ENCODE results near the gene ADI1.

ADI1 gene

DNA sequence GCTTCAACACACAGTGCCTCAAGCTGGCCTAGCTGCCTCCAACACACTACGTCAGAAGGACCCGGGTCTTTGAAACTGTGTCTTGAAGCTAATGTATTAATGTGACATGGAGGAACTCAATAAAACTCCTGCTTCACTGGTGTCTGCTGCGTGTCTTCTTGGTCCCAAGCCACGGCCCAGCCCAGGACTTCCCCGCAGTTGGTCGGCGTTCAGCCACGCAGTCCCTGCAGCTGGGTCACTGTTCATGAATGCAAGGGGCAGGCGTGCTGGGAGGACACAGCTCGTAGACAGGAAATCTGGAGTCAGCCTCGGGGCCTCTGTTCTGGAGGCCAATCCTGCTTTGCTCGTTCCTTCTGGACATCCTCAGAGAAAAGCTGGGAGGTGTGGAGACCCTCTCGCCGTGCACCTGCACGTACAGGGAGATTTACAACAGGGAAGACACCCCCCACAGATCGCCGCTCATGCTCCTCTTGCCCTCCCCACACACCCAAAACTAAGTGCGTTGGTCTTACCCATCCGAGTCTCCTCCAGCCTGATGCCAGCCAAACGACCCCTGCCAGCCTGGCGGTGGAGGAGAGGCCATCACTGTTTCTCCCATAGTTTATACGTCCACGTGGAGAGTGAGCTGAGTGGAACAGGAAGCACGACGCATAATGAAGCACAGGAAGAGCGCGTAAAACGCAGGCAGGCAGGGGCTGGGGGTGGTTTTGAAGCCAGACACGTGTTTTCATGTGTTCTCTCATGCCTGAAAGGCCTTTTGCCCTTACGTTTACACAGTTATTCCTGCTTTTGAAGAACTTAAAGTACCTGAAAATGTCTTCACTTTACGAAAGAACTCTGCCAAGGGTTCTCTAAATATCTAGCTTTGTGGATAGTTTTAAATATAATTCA lies 39.7 kb downstream of the ADI1 start:
- DNase-seq, result no peak

DNA sequence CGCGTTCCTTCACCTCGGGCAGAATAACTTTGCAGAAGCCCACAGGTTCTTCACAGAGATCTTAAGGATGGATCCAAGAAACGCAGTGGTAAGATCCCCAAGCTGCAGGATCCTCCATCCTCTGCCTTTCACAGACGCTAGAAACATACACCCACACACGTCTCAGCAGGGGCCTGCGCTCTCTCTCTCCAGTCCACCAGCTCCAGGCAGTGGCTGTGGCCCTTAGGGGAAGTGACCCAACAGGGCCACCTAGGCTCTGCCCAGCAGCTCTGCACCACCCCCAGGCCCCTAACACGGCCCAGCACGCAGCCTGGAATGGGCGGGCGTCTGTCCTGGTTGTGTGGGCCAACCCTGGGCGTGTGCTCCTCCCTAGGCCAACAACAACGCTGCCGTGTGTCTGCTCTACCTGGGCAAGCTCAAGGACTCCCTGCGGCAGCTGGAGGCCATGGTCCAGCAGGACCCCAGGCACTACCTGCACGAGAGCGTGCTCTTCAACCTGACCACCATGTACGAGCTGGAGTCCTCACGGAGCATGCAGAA lies 40.4 kb downstream of the ADI1 start:
- DNase-seq, result no peak

DNA sequence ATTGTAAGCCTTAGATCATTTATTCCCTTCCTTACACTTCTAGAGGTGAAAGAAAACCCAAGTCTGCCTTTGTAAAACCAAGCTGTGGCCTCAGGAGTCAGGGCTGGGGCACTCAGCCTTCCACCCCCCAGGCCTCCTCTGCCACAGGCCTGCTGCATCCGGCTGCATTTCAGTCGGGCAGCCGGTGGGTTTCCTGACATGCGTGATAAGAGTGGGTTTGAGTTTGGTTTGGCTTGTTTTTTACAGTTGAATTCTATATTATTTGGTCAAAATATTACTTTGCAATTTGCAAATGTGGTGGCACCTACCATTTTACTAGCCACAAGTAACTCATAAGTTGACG lies 42.4 kb downstream of the ADI1 start:
- DNase-seq, result no peak

DNA sequence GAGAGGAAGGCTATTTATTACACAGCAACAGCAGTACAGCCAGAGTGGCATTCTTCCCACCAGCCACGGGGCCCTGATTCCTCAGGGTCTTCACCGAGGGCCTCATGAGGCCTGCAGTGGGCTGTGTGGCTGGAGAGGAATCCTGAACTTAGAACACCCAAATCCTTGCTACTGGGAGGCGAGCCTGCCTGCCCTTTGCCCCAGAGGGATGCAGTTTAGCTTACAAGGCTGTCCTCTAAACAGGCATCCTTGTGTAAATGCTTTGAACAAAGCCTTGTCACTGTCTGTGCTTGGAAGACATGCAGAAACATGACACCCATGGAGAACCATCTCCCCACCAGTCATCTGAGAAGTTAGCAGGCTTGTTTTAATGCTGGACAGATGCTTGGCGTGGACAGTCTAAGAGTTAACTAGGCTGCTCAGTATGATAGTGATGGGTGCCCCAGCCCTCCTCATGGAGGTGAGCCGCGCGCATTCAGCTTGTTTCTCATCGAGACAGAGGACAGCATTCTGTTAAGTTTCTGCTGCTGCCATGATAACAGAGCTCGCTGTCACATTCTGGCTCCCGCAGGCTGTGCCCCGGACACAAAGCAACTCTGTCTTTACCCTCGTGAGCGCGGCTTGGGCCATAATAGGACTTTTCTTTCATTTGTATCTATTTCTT lies 42.9 kb downstream of the ADI1 start:
- DNase-seq, result no peak

DNA sequence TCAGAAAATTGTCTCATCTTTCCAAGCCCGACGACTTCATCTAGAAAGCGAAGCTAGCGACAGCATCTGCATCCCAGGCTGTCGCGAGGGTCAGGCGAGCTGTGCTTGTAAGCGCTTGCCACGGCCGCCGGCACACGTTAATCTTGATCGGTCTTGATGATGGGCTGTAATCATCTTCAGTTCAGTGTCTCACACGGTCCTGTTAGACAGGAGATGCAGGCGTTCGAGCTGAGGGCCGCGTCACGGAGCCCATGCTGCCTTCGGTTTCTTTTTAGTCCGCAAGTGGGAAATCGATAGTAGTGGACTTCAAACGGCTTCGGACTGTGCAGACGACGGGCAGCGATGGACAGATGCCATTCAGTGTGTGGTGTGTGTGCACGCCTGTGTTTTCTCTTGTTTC lies 43.6 kb downstream of the ADI1 start:
- no peak for DNase-seq

DNA sequence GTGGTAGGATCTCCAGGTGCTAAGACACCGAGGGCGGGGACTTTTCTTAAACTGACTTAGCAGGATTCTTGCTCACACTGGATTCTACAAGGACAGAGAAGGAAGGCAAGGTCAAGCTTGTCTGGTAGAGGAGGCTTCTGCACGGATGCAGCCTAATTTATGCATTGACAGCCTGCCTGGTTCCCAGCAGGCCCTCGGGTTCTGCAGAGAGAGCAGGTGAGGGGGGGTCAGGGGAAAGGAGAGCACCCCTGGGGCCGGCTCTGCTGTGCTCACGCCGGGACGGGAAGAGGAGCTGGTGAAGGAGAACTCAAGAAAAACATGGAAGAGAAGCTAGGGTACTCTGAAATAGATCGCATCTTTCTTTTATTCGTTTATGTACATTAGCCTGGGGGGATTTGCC lies 46.4 kb downstream of the ADI1 start:
- DNase-seq, result no peak

DNA sequence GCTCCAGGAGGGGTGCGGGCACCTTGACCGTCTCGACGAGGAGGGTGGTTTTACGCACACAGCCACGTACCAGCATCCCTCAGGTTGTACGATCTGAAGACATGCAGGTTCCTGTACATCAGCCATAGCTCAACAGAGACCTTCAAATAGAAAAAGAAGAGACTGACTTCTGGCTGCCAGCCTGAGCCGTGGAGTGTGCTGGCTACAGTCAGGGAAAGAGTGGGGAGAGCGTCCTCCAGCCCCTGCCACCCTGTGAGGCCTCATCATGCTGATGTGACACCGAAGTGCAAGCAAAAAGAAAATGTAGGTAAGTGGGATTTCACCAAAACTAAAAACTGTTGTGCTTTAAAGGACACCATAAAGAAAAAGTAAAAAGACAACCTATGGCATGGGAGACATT lies 47.0 kb downstream of the ADI1 start:
- DNase-seq, result no peak

DNA sequence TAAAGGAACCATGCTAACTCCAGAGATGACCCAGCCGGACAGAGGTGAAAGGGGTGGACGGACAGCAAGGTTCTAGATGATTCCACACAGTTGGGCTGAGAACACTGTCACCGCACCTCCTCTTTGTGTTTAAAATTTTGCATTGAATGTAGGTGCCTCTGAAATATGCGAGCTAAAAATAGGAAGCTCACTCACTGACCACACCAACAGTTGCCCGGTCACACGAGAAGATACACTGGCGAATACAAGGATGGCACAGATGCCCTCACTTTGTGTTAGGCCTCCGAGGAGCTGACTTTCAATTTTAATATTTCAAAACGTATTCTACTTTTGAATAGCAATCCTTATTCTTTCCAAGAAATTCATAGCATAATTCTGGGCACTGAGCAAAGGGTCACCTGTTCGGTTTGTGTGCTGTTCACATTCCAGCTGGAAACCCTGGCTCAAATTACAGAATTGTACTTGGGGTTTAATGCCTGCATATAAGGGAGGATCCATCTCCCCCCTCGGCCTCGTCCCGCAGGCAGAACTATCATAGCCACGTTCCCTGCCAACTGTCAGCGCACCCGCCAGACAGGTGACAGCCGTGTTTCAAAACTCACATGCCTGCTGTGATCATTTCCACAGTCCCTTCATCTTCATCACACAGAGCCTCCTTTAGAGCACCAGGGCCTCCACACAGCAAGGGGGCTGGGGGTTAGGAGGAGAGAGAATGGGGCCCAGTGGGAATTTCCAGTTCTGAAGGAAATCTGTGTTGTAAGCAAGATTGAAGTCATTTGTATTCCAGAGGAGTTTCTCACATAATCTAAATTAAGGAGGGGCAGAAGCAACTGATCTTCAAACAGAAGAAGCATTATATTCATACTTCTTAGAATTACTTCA lies 48.2 kb downstream of the ADI1 start:
- DNase-seq, result no peak

DNA sequence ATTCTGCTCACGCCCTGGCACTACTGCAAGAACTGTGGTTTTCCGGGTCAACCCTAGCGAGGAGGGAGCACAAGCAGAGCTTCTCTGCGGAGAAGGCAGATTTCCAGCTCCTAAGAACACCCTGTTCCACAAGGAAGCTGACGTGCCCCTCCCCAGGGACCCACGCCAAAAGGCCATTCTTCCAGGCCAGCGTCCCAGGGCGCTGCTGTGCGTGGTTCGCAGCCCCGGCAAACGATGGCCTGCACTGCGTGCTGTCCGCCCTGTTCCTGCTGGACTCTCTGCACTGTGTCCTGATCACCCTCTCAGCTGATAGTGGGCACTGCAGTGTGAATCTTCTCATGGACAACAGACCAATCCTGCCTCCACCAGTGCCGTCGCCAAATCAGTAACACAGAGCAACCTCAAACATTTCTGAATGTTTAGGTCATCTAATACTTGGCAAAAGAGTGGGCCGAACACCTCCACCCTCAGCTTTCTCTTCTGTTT lies 49.1 kb downstream of the ADI1 start:
- no peak for DNase-seq

DNA sequence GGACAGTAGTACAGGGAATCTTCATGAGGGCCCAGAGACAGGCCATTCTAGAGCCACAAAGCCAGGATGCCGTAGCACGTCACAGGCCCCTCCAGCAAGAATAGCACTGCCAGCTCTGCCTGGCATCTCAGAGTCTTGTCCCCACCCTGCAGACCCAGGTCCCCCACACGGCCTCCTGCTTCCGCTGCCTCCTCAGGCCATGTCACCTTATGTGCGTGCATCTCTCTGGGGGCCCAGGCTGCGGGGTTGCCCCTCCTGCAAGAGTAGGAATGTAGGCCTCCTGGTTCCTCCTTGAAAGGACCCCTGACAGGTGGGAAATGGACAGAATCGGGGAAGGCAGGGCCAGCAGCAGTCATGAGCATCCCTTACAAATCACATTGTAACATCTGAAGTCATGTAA lies 49.8 kb downstream of the ADI1 start:
- DNase-seq, result no peak

DNA sequence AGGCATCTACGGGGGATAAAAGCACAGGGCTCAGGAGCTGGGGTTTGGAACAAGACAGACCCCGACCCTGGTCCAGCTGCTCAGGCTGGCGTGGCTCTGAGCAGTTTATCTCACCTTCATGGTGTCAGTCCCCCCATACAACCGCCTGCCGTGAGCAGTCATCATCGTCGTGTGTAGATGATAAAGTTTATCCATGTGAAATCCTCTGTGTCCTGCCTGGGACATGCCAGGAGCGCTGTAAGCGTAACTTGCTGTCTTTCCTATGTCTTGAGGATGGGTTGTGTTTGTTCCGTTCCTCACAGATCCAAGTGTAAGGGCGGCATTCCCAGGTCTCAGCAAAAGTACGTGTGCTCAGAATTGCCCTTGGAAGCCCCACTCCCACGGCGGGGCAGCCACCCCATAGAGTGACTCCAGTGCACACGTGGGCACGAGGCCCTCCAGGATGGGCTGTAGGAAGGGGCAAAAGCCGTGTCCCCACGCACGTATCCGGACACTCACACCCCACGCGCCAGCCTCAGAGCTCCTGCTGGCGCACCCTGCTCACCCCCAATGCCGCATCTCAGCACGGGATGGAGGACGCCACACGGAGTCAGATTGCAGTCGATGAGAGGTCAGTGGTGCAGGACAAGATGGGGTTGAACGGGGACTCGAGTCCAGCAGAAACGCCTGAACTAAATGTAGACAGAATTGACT lies 50.9 kb downstream of the ADI1 start:
- DNase-seq, result no peak

DNA sequence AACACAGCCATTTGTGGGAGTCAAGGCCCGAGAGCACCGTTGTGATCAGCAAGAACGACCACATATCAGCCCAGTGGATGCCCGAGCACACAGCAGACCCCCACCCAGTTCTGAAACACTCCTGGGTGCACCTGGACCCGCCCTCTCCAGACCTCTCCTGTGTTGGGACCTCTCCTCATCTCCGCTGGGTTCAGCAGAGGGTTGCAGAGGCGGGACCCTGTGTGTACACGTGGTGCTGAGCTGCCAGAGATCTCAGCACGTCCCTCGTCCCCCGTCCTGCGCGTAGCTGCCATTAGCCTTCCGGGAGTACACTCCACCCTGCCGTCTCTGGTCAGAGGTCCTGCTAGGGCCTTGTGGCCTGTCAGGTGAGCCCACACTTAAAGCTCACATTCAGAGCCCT lies 51.7 kb downstream of the ADI1 start:
- no peak for DNase-seq

DNA sequence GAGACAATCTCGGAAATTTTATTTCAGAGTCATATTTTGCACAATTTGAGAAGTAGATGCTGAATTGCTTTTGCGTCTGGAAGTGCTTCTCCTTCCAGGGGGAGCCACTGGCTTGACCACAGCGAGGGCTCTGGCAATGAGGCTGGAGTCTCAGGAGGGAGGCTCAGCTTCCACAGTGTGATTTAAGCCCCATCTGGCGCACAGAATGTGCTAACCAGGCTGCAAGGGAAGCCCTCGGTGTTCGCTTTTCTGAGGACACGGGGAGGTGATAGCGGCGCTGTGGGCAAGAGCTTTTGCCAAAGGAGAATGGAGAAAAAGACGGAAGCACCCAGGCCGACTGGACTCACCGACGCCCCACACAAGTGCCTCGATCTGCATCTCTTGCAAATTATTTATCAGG lies 52.4 kb downstream of the ADI1 start:
- DNase-seq, result no peak

DNA sequence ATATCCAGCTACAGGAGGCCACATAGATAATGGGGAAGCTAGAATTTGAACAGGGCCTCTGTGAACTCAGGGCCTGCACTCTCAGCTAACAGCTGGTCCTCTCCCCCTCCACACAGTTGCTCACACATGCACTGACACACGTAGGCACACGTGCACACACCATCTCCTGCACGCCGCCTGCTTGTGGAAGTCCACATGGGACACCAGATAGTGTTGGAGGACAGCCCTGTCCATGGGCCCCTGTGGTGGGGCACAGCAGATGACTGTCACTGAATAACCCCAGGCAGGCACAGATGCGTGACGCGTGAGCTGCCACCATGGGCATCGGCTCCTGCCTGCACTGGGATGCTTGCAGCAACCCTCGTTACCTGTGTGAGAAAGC lies 52.9 kb downstream of the ADI1 start:
- no peak for DNase-seq

DNA sequence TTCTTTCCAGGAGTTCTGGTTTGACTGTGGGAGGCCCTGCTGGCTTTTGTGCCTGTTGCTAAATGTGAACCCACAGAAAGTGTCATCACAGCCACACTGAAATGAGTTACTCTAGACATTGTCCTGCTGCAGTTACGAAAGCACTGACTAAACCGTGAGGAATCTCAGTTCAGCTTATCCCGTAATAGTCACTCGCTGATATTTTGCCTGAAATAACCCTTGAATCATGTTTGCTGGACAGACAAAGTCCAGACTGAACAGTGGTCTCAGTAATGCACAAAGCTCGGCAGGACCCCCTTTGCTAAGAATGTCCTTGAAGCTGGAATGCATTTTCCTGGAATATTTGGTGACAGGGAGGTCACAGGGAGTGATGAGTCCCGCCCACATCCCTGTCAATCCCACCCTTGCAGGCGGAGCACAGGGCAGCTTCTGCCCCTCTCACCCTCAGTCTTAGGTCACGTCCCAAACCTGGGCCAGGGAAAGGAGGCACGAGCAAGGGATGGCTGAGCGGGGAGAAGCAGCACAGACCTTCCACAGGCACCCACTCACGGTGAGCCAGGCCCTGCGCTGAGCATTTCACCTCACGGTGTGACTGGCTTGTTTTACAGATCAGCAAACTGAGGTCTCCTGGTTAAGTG lies 53.4 kb downstream of the ADI1 start:
- DNase-seq, result peak; percentile 5

DNA sequence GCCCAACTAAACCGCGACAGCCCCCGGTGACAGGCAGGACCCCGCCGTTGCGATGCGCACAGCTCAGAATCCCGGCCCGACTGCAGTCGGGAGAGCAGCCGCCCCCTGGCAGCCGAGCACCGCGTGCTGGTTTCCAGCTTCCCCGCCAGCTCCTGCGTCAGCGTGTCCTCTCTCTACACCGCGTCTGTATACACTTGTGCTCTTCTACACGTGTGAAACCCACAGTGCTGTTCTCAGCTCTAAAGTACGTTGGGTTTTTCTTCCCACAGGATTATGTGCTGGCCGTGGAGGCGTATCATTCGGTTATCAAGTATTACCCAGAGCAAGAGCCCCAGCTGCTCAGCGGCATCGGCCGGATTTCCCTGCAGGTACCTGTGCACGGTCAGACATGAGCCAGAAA lies 54.0 kb downstream of the ADI1 start:
- DNase-seq, result peak; percentile 16

DNA sequence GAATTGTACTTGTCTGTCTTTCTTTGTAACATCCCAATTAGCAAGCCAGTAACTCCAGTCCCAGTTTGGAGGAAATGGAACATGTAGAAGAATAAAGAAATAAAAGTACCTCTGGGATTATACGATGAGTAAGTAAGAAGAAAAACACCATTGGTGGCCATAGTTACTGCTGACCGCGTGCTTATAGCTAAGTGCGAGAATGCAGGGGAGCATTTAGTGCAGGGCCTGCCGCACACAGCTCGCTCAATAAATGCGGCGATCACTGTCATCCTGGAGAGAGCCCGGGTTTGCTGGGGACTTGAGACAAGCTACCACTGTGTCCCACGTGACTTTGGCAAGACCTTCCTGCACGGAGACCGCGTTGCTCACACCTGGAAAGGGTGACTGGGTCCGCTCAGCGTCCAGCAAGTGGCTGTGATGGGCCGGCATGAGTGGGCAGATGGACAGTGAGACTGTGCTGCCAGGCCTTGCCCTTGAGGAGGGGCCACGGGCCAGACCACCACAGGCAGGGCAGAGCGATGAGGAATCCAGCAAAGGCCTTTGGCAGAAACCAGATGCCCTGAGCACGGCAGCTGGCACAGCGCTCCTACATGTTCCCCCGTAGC lies 54.8 kb downstream of the ADI1 start:
- peak; percentile 19 for DNase-seq

DNA sequence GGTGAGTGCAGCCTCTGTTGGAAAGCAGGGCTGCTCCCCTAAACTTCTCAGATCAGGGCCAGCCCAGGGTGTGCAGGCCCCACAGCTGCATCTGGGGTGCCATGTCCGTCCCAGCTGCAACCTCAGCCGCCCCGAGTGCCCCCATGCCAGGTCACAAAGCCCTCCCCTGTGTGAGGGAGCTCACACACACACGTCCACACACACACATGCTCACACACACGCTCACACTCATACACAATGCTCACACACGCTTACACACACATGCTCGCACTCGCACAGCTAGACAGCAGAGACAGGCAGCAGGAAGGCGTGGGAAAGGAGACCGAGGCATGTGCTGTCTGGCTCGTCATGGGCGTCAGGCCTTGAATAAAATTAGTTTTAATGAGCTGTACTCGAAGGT lies 55.4 kb downstream of the ADI1 start:
- DNase-seq, result no peak

DNA sequence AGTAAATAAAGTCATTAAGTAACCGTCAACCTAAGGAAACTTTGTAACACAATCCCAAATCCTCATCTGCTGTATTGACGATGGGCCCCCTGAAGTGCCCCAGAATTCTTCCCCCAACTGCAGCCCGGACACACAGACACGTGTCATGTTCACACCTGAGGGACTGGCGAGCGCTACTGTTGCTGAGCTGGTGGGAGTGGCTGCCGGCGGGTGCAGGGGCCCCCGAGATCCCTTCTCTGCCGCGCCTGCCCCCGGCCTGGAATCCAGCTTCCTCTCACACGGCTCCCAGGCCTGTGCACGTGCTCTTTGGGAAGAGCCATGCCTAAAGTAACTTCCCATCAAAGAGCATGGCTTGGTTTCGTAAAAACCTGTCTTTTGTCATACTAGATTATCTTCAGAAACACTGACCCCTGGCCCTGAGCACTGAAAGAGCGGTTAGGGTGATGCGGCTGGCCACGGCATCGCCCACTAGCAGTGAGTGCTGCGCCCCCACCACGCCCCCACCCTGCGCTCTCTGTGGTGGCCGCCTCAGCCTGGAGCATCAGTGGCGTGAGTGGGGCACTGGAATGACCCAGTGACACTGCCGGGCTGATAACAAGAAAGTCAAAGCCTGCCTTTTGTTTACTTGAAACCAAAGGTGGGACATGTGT lies 56.0 kb downstream of the ADI1 start:
- DNase-seq, result peak; percentile 7

DNA sequence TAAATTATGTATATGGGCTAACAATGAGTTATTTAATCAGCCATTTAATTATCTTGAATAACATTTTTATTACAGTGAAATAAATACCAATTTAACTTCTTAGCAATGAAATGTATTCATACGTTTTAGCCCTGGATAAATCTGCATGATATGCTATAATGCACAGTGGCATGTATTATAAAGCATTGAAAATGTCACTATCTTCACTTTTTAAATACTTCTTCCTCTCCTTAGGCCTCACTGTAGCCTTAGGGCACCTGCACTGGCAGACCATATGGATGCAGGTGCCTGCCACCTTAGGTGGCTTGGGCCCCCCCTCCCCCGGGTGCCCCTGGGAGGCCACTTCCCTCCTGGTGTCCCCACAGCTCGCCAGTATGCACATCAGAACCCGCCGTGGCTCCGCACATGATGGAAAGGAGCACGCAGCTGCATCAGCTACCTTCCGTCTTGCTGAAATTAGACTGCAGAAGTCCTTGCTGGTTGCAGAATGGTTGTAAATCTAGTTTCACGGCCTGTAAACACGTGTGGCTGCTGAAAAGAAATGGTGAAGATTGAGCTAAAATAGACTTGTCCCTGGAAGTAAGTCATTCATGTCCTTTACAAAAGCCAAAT lies 56.7 kb downstream of the ADI1 start:
- no peak for DNase-seq
